IMR-90 (cell line): ENCODE data around the gene KRTAP19-1. TPM values are rescaled to one million over a fixed set of nuclear protein-coding genes. Genes with fewer than 3 reads are reported as not detected.

Experiments
- ATAC-seq: fragments of 200-7000 bp; cut with Tn5 transposase; 2 replicates; pipeline ENCODE4 v1.9.1; 2020; ENCODE audit warnings: low read depth, mild to moderate bottlenecking, moderate library complexity
- BruUV-seq: library from RNA; stranded (reverse); fragments of 400-500 nt; replicated peaks from 2 replicates; lab custom pipeline; 2021; lab: Mats Ljungman, UMichigan
- CTCF ChIA-PET: fragments of 300-600 bp; formaldehyde crosslinking; extraction: SDS; loops from one replicate; lab custom pipeline; 2021; ENCODE audit warnings: antibody characterized with exemption; lab: Yijun Ruan, JAX
- POLR2A ChIA-PET: fragments of 300-600 bp; sonication (Branson Sonifier 250); formaldehyde crosslinking; loops from one replicate; lab custom pipeline; 2022; ENCODE audit warnings: antibody characterized with exemption; ENCODE audit not compliant: unreplicated experiment; lab: Charles Lee
- DNase-seq: peaks from one replicate; pipeline ENCODE4 v3.0.0; 2013
- H2AFZ ChIP-seq: replicated peaks from 2 replicates; pipeline ENCODE3; 2013; ENCODE audit warnings: low read length, mild to moderate bottlenecking; ENCODE audit not compliant: poor library complexity
- H2AK5ac ChIP-seq: 2 replicates; pipeline ENCODE4 v1.6.1; 2013; ENCODE audit warnings: low read depth, low read length, inconsistent platforms
- H2AK9ac ChIP-seq: replicated peaks from 2 replicates; pipeline ENCODE3; 2013; ENCODE audit warnings: mild to moderate bottlenecking, low read depth, low read length, moderate library complexity; ENCODE audit not compliant: poor library complexity
- H2BK120ac ChIP-seq: 2 replicates; pipeline ENCODE4 v1.6.1; 2013; ENCODE audit warnings: low read depth, low read length, inconsistent platforms
- H2BK15ac ChIP-seq: 3 replicates; pipeline ENCODE4 v1.6.1; 2013; ENCODE audit warnings: low read depth, low read length, inconsistent platforms
- H2BK20ac ChIP-seq: 2 replicates; pipeline ENCODE4 v1.6.1; 2013; ENCODE audit warnings: low read depth, mild to moderate bottlenecking, inconsistent platforms, low read length, moderate library complexity
- H2BK5ac ChIP-seq: 2 replicates; pipeline ENCODE4 v1.6.1; 2013; ENCODE audit warnings: mild to moderate bottlenecking, low read depth, low read length, inconsistent platforms; ENCODE audit not compliant: poor library complexity, severe bottlenecking
- H3K14ac ChIP-seq: replicated peaks from 2 replicates; pipeline ENCODE4 v1.6.1; 2013; ENCODE audit warnings: low read depth, low read length, inconsistent platforms
- H3K18ac ChIP-seq: 2 replicates; pipeline ENCODE4 v1.6.1; 2013; ENCODE audit warnings: low read depth, low read length, control low read depth
- H3K23ac ChIP-seq: 2 replicates; pipeline ENCODE4 v1.6.1; 2013; ENCODE audit warnings: low read depth, low read length, inconsistent platforms
- H3K27ac ChIP-seq: 2 replicates; pipeline ENCODE4 v1.5.1; 2013; ENCODE audit warnings: mild to moderate bottlenecking, control low read depth, low read length; ENCODE audit not compliant: insufficient read depth
- H3K27me3 ChIP-seq: 2 replicates; pipeline ENCODE4 v1.6.1; 2013; ENCODE audit warnings: low read length; ENCODE audit not compliant: control insufficient read depth, insufficient read depth
- H3K36me3 ChIP-seq: 2 replicates; pipeline ENCODE4 v1.6.1; 2013; ENCODE audit warnings: low read length, mixed read lengths; ENCODE audit not compliant: control insufficient read depth, insufficient read depth
- H3K4ac ChIP-seq: 2 replicates; pipeline ENCODE4 v1.6.1; 2013; ENCODE audit warnings: low read depth, low read length, inconsistent platforms
- H3K4me1 ChIP-seq: 2 replicates; pipeline ENCODE4 v1.6.1; 2013; ENCODE audit warnings: low read length, mixed read lengths; ENCODE audit not compliant: control insufficient read depth, insufficient read depth
- H3K4me2 ChIP-seq: 2 replicates; pipeline ENCODE4 v1.6.1; 2013; ENCODE audit warnings: low read depth, mild to moderate bottlenecking, control low read depth, low read length, moderate library complexity
- H3K4me3 ChIP-seq: 2 replicates; pipeline ENCODE4 v1.5.1; 2013; ENCODE audit warnings: low read depth, mild to moderate bottlenecking, control low read depth, low read length, moderate library complexity; ENCODE audit not compliant: insufficient read depth
- H3K56ac ChIP-seq: 2 replicates; pipeline ENCODE4 v1.6.1; 2013; ENCODE audit warnings: low read length, inconsistent platforms; ENCODE audit not compliant: insufficient read depth; ENCODE audit errors: extremely low read depth
- H3K79me1 ChIP-seq, 2 experiments: 2 replicates each; pipeline ENCODE4 v1.6.1; 2013; ENCODE audit warnings: low read length in 2 of 2, inconsistent platforms in 1 of 2, low read depth in 1 of 2
- H3K9ac ChIP-seq: 2 replicates; pipeline ENCODE4 v1.6.1; 2013; ENCODE audit warnings: low read depth, low read length, control low read depth
- H3K9me1 ChIP-seq: 2 replicates; pipeline ENCODE4 v1.6.1; 2013; ENCODE audit warnings: low read length, inconsistent platforms; ENCODE audit not compliant: insufficient read depth
- H3K9me3 ChIP-seq: 2 replicates; pipeline ENCODE4 v1.6.1; 2013; ENCODE audit warnings: low read length; ENCODE audit not compliant: control insufficient read depth, insufficient read depth
- H4K20me1 ChIP-seq: 2 replicates; pipeline ENCODE4 v1.6.1; 2013; ENCODE audit warnings: low read length, inconsistent platforms; ENCODE audit not compliant: insufficient read depth
- H4K5ac ChIP-seq: 2 replicates; pipeline ENCODE4 v1.6.1; 2013; ENCODE audit warnings: mild to moderate bottlenecking, low read depth, low read length, control low read depth
- H4K8ac ChIP-seq, 2 experiments: 2 replicates each; pipeline ENCODE4 v1.6.1; 2013; ENCODE audit warnings: low read depth in 2 of 2, low read length in 2 of 2, control low read depth in 1 of 2, inconsistent platforms in 1 of 2
- H4K91ac ChIP-seq: 2 replicates; pipeline ENCODE4 v1.6.1; 2013; ENCODE audit warnings: low read depth, low read length, inconsistent platforms; ENCODE audit not compliant: insufficient read depth
- BHLHE40 ChIP-seq: fragments of 150-350 bp; IDR thresholded peaks from 2 replicates; pipeline ENCODE4 v1.6.1; 2016; ENCODE audit warnings: mild to moderate bottlenecking, low read depth, low read length
- CEBPB ChIP-seq: IDR thresholded peaks from 2 replicates; pipeline ENCODE4 v1.6.1; 2012; ENCODE audit warnings: low read depth, low read length, improper control_type of control experiment
- CHD1 ChIP-seq: IDR thresholded peaks from 2 replicates; pipeline ENCODE4 v1.6.1; 2012; ENCODE audit warnings: low read depth, low read length, improper control_type of control experiment
- CTCF ChIP-seq: conservative IDR thresholded peaks from 2 replicates; pipeline ENCODE4 v1.5.1; 2012; ENCODE audit warnings: mild to moderate bottlenecking, low read depth, low read length, improper control_type of control experiment
- MAFK ChIP-seq: IDR thresholded peaks from 2 replicates; pipeline ENCODE4 v1.6.1; 2012; ENCODE audit warnings: low read depth, low read length, improper control_type of control experiment
- MAZ ChIP-seq: IDR thresholded peaks from 2 replicates; pipeline ENCODE4 v1.6.1; 2012; ENCODE audit warnings: low read depth, mild to moderate bottlenecking, low read length, improper control_type of control experiment, moderate library complexity, borderline replicate concordance
- MXI1 ChIP-seq: IDR thresholded peaks from 2 replicates; pipeline ENCODE4 v1.6.1; 2012; ENCODE audit warnings: low read depth, mild to moderate bottlenecking, low read length, moderate library complexity, borderline replicate concordance
- NFE2L2 ChIP-seq: fragments of 150-350 bp; IDR thresholded peaks from 2 replicates; pipeline ENCODE4 v1.6.1; 2016; ENCODE audit warnings: low read depth, mild to moderate bottlenecking, low read length
- POLR2A ChIP-seq: IDR thresholded peaks from 2 replicates; pipeline ENCODE4 v1.6.1; 2012; ENCODE audit warnings: mild to moderate bottlenecking, low read depth, low read length
- RAD21 ChIP-seq: IDR thresholded peaks from 2 replicates; pipeline ENCODE4 v1.6.1; 2012; ENCODE audit warnings: low read length, improper control_type of control experiment
- RCOR1 ChIP-seq: IDR thresholded peaks from 2 replicates; pipeline ENCODE4 v1.6.1; 2012; ENCODE audit warnings: mild to moderate bottlenecking, low read length, improper control_type of control experiment; ENCODE audit not compliant: insufficient replicate concordance
- SMC3 ChIP-seq: fragments of 150-350 bp; IDR thresholded peaks from 2 replicates; pipeline ENCODE4 v1.6.1; 2016; ENCODE audit warnings: low read depth, mild to moderate bottlenecking, antibody characterized with exemption, low read length, moderate library complexity
- USF2 ChIP-seq: fragments of 150-350 bp; IDR thresholded peaks from 2 replicates; pipeline ENCODE4 v1.6.1; 2017; ENCODE audit warnings: mild to moderate bottlenecking, antibody characterized with exemption, low read length, low read depth
- WGBS, 2 experiments: methylation state at CpG; one replicate each; pipeline versions ENCODE4 v1.1.5 to v1.1.7; 2013; ENCODE audit warnings: missing lambda C conversion rate in 2 of 2; ENCODE audit not compliant: insufficient read length in 1 of 2; ENCODE audit errors: extremely low coverage in 2 of 2; 5-methylcytosine and 5-hydroxymethylcytosine counted together
- dilution Hi-C: fragments of 300-500 bp; cut with HindIII; formaldehyde crosslinking; loops from one replicate; pipeline ENCODE4 v1.14.3; 2018; ENCODE audit warnings: low sequenced_read_pairs; ENCODE audit not compliant: unreplicated experiment
- in situ Hi-C: fragments of 300-500 bp; cut with MboI; formaldehyde crosslinking; loops from 3 replicates; pipeline ENCODE4 v1.14.3; 2019; ENCODE audit warnings: low sequenced_read_pairs, inconsistent platforms, mixed read lengths
- intact Hi-C: fragments of 100-400 bp; cut with micrococcal nuclease; formaldehyde crosslinking; loops from 2 replicates; pipeline ENCODE4 v1.10.0; 2022
- polyA plus RNA-seq, 3 experiments: library from polyadenylated mRNA; depleted of rRNA; stranded (reverse); fragments of >200 nt; gene quantifications; 2 replicates each; pipeline ENCODE4 v1.2.3, GENCODE V29; 2012; ENCODE audit warnings: low replicate concordance in 1 of 3
- total RNA-seq: library from RNA; depleted of rRNA; stranded (reverse); fragments of >200 nt; gene quantifications from 2 replicates; pipeline ENCODE4 v1.2.3, GENCODE V29; 2012

The KRTAP19-1 gene
- total and polyA plus RNA-seq, 2 of the 4 experiments (the other 2 are of a cell fraction) = not detected

DNA sequence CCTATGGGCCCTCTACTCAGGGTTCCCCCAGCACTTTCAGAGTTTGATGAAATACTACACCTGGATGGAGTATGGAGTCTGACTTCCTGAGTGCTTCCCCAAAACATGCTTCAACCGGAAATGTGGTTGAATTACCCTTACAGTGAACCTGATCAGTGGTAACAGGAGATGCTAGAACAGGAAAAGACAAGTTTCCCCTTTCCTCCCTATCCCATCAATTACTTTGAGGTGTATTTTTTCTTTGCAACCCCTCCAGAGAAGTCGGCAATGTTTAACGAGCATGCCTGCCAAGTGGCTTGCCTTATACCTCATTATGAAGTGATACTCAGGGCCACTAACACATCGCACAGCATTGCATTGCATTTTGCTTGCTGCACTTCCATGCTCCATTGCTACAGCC, 33.1 kb downstream of the KRTAP19-1 start:
- H3K18ac ChIP-seq = no peak overlapping the region
- no peak overlapping the region for H4K5ac ChIP-seq
- no peak for ATAC-seq
- BruUV-seq = no TSS peak
- dilution Hi-C loops = no loop called here
- H3K4me3 ChIP-seq = no peak overlapping the region
- no peak overlapping the region for H3K23ac ChIP-seq
- H2AK5ac ChIP-seq = no peak overlapping the region
- no peak overlapping the region for H2BK15ac ChIP-seq
- no peaks in the 10 kb centered on the region for H3K9me1 ChIP-seq
- H3K9me3 ChIP-seq = peaks cover 6% of the 10 kb centered on the region; the same call in 1 of the 2 replicates
- no peak for DNase-seq
- no peak overlapping the region for H4K91ac ChIP-seq
- no peak overlapping the region for H3K14ac ChIP-seq
- H3K4me1 ChIP-seq = no peaks in the 10 kb centered on the region
- no peaks in the 10 kb centered on the region for H4K20me1 ChIP-seq
- no peak overlapping the region for H2AK9ac ChIP-seq
- H4K8ac ChIP-seq = no peak overlapping the region
- no peak overlapping the region for H3K56ac ChIP-seq
- POLR2A ChIA-PET = no interaction called here
- 40% methylated on average over 1 of the region's 4 CpGs; no CpG with 5 or more reads in 1 of the 2 experiments for whole genome bisulfite sequencing, 2 experiments
- no peak overlapping the region for H2BK20ac ChIP-seq
- no peaks in the 10 kb centered on the region for H3K79me1 ChIP-seq
- H2BK120ac ChIP-seq = no peak overlapping the region
- CTCF ChIA-PET = no interaction called here
- H3K36me3 ChIP-seq = no peaks in the 10 kb centered on the region
- intact Hi-C loops = no loop called here
- H2BK5ac ChIP-seq = no peak overlapping the region
- no peaks in the 10 kb centered on the region for H3K27me3 ChIP-seq
- no peak overlapping the region for H3K27ac ChIP-seq
- H2AFZ ChIP-seq = no peak overlapping the region
- H3K9ac ChIP-seq = no peak overlapping the region
- no peak overlapping the region for H3K4ac ChIP-seq
- no peak overlapping the region for H3K4me2 ChIP-seq
- TF ChIP-seq USF2 = no peak
- TF ChIP-seq CTCF = no peak
- TF ChIP-seq NFE2L2 = no peak
- TF ChIP-seq MXI1 = no peak
- no peak for TF ChIP-seq BHLHE40
- no peak for TF ChIP-seq MAFK
- no peak for TF ChIP-seq CEBPB
- no peak for TF ChIP-seq POLR2A
- no peak for TF ChIP-seq MAZ
- TF ChIP-seq RCOR1 = no peak
- TF ChIP-seq CHD1 = no peak
- TF ChIP-seq RAD21 = no peak
- no peak for TF ChIP-seq SMC3
- in situ Hi-C loops = no loop called here
